Measurements from ENCODE around the gene PCDHA1.

- TF ChIP-seq POLR2AphosphoS5 (IDR thresholded peaks at IDR 0.05; ENCODE audit: low read depth, low read length) (no peak), TAF1 (IDR thresholded peaks at IDR 0.05; ENCODE audit: borderline replicate concordance, insufficient read depth, low read length) (no peak), FOXP2 (optimal IDR thresholded peaks at IDR 0.05; ENCODE audit: borderline replicate concordance, extremely low read depth, extremely low read length, insufficient read depth) (no peak), SIN3A (IDR thresholded peaks at IDR 0.05; ENCODE audit: borderline replicate concordance, insufficient read depth, low read length) (no peak)
- TF ChIP-seq, protein P1, sequence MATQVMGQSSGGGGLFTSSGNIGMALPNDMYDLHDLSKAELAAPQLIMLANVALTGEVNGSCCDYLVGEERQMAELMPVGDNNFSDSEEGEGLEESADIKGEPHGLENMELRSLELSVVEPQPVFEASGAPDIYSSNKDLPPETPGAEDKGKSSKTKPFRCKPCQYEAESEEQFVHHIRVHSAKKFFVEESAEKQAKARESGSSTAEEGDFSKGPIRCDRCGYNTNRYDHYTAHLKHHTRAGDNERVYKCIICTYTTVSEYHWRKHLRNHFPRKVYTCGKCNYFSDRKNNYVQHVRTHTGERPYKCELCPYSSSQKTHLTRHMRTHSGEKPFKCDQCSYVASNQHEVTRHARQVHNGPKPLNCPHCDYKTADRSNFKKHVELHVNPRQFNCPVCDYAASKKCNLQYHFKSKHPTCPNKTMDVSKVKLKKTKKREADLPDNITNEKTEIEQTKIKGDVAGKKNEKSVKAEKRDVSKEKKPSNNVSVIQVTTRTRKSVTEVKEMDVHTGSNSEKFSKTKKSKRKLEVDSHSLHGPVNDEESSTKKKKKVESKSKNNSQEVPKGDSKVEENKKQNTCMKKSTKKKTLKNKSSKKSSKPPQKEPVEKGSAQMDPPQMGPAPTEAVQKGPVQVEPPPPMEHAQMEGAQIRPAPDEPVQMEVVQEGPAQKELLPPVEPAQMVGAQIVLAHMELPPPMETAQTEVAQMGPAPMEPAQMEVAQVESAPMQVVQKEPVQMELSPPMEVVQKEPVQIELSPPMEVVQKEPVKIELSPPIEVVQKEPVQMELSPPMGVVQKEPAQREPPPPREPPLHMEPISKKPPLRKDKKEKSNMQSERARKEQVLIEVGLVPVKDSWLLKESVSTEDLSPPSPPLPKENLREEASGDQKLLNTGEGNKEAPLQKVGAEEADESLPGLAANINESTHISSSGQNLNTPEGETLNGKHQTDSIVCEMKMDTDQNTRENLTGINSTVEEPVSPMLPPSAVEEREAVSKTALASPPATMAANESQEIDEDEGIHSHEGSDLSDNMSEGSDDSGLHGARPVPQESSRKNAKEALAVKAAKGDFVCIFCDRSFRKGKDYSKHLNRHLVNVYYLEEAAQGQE (IDR thresholded peaks at IDR 0.05; ENCODE audit: insufficient read depth in 1 of 2, low read depth in 2 of 2, low read length in 2 of 2), result no peak
Observed at GRCh38 chr5:141007791-141008190, 221.9 kb downstream of the PCDHA1 start.
